Stimulated activated CD4-positive, alpha-beta T cell treated with anti-CD3 and anti-CD28 coated beads, Interleukin-15, amount 100 ng/mL, for 24 hours (primary cell): ENCODE data around the gene KBTBD4.
"Not testable (repeated sequence)": the region's sequence is repeated elsewhere in the genome, so short reads cannot be mapped to it uniquely, and the experiment has no call there.

Experiments used
- DNase-seq: peaks from one replicate; pipeline ENCODE4 v3.0.0-alpha.2; 2020

Gene KBTBD4

DNA sequence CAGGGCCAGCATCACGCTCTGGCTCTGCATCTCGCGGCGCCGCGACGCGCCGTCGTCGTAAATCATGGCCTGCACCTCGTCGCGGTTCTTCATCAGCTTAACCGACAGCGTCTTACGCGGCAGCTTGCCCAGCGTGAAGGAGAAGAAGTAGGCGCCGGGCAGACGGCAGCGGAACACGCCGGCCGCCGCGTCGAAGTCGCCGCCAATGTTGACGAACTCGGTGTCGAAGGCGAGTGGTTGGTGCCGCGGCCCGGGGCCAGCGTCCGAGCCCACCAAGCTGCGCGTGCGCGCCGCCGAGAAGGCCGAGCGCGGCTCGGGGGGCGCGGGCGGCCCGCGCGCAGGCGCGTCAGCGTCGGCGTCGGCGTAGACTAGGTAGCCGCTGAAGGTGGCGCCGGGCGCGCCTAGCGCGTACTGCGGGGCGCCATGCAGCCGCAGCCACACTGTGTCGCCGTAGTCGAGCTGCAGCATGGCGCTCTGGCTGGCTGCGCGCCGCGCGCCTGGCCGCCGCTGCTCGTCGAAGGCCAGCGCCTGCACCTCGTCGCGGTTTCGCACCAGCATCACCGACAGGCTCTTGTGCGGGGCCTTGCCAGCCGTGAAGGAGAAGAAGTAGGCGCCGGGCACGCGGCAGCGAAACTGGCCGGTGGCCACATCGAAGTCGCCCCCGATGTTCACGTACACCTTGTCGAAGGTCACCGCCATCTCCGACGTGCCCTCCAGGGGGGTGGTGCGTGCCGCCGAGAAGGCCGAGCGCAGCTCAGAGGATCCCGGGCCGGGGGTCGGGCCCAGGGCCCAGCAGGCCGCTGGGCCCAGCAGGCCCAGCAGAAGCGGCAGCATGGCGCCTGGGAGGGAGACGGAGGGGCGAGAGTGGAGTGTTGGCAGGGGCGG is 11.4 kb upstream of the KBTBD4 start:
- no peak for DNase-seq

GRCh38 chr11:47589584-47589976 is 10.8 kb upstream of the KBTBD4 start:
- no peak for DNase-seq

DNA sequence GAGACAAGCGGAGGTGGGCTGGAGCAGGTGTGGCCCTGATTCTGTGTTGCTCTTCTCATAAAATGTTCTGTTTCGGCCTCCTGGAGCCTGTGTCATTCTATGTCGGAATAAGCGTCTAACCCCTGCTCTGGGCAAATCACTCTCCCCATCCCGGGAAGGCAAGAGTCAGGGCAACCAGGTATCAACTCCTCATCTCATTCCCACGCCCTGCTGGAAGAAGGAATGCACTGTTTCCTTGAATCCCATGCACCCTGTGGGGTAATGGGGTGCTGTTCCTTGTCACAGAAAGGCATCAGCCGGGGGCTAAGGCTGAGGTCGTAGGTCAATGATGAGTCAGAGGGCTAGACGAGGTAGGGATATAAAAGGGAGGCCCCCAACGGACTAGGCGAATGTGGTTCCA is 10.3 kb upstream of the KBTBD4 start:
- DNase-seq = no peak

DNA sequence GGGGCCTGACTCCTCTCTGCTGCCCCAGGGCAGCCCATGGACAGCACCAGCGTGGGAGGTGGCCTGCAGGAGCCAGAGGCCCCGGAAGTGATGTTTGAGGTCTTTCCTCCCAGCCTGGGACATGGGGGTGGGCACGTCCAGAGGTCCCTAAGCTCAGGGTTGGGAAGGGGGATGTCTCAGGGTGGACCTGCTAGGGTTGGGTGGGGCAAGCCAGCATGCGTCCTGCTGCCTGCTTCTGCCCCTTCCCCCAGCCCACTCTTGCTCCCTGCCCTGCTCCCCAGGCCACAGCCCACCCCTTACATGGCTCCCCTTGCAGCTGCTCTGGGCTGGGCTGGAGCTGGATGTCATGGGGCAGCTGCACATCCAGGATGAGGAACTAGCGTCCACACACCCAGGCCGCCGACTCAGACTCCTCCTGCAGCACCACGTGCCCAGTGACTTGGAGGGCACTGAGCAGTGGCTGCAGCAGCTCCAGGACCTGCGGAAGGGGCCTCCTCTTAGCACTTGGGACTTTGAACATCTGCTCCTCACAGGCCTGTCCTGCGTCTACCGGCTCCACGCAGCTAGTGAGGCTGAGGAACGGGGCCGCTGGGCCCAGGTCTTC is 9.1 kb upstream of the KBTBD4 start:
- no peak for DNase-seq

DNA sequence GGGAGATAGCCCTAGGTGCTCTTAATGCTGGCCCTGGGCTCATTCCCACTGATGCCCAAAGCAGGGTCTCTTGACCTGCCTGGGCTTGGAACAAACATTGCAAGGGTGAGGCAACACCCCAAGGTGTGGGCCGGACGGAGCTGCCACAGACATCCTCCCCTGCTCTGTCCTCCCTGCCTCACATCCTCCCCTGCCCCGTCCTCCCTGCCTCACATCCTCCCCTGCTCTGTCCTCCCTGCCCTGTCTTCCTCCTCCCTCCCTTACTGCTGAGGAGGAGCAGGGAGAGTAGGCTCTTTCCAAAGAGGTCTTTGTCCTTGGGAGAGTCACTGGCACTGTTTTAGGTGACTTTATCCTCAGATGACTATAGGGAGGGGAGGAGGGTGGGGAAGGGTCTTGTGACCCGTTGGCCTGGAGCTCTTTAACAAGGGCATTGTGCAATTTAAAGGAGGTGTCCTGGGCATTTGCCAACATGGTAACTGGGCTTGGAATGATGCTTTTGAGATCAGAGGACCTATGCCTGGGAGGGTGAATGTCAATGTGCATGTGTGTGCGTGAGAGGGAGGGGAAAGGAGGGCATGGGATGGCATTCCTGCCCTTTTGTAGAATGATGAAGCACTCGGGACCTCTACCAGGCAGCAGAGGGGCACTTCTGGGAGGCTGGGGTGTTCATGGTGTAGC is 8.4 kb upstream of the KBTBD4 start:
- DNase-seq = no peak

DNA sequence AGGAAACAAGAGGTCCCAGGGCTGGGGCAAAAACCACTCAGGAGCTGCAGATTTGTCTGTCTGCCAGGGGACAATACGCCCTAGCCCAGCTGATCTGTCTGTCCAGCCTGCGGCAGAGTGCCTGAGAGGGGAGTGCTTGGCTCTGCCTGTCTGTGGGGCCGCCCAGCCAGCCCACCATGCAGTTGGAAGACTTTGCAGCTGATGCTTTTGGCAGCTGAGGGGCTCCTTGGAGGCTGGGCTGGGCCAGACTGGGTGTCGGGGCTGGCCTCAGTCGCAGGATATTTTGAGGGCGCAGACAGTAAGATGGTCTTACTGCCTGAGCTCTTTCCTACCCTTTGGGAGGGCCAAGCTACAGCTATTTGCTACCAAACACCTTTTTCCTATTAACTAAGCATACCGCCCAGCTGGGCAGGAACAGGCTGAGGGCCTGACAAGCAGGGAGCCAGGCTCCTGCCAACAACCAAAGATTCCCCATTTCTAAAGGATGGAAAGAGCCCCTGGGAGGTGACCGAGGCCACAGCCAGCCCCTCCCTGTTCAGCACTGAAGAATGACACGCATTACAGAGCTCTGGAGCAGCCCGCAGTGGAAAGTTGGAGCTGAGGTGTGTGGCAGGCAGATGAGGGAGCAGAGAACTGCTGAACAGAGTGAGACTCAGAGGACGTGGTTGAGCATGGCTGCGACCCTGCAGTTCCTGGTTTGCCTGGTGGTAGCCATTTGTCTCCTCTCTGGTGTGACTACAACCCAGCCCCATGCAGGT is 7.5 kb upstream of the KBTBD4 start, which contains the start of gene FAM180B:
FAM180B (plus strand) TSS at position 581 of the 758 bp plus-strand sequence; CDS start at position 672, 91 bp downstream.
- DNase-seq = no peak

- DNase-seq = no peak
These were observed 5.1 kb upstream of the KBTBD4 start for GRCh38 chr11:47583844-47584243.

GRCh38 chr11:47577460-47578041 is 1.2 kb downstream of the KBTBD4 start:
- no peak for DNase-seq

DNA sequence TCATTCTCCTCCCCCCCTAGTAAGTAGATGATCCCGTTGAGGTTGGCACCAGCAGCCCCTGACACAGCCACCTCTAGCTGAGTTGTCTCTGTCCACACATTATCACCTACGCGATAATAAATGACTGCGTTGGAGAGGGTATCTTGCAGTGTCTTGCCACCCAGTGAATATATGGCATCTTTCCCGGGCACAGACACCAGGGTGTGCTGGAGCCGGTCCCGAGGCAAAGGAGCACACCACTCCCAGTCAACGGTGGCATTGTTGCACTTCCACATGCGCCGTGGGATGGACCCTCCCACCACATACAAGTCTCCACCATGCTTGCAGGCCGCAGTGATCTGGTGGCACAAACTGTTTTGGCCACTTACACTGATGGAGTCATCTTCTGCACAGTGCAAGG is 5.4 kb downstream of the KBTBD4 start:
- no peak for DNase-seq

DNA sequence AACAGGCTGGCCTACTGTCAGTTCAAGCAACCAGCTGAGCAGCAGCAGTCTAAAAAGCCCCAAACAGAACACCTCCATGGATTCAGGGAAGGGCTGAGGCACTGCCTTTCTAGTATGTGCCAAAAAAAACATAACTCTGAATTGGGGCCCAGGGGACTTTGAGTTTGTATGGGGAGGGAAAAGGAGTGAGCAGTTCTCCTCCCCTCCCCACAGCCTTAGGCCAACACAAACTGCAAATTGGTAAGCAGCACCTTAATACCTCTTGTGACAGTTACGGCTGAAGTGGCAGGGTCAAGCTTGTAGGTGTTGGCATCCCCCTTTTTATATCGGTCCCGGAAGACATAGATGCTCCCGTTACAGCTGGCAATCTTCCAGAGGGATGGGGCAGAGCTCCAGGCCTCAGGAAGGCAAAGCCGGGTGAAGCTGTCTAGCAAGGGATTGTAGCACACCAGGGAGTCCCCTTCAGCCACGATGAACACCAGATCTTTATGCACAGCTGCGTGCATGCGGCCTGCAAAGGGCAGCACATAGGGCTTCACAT is 6.0 kb downstream of the KBTBD4 start:
- DNase-seq = no peak

- no peak for DNase-seq
These were observed 6.9 kb downstream of the KBTBD4 start for GRCh38 chr11:47571895-47572294.

GRCh38 chr11:47571357-47571729 is 7.4 kb downstream of the KBTBD4 start:
- no peak for DNase-seq

DNA sequence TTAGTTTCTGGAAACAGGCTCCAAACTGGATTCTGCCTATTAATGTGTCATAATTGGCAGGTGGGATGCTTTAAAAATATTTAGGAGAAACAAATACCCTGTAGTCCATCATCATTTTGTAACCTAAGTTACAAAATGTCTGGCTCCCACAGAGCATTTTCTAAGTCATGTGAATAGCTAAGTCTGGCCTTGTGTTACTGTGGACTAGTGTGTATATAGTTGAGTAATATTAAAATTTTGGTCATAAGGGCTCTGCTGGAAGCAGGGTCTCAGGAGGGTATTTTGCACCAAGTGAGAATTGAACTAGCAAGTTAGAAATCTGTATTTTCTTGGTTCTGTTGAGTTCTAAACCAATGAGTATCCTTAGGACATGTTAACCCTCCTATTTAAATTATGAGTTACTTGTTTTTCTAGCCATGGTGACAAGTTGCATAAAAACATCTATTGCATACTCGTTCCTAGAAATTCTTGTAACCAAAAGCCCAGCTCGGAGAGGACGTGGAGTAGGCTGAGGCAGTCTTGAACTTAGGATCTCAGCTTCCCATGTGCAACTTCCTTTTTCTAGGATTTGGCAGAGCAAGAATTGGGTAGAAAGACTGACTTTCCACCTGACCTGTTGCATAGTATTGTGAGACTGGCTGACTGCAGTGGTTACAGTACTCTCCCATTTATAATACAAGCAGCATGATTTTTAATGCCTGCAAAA is 8.0 kb downstream of the KBTBD4 start:
- no peak for DNase-seq

GRCh38 chr11:47569646-47570045 is 9.1 kb downstream of the KBTBD4 start:
- no peak for DNase-seq

- DNase-seq = no peak
These were observed 12.5 kb downstream of the KBTBD4 start for GRCh38 chr11:47566149-47566698.

GRCh38 chr11:47565340-47566148 is 13.2 kb downstream of the KBTBD4 start, which contains the start of gene PTPMT1:
Gene PTPMT1 (plus strand): TSS chr11:47565599. CDS start chr11:47565623, 24 bp downstream.
- peak; percentile 84 for DNase-seq

DNA sequence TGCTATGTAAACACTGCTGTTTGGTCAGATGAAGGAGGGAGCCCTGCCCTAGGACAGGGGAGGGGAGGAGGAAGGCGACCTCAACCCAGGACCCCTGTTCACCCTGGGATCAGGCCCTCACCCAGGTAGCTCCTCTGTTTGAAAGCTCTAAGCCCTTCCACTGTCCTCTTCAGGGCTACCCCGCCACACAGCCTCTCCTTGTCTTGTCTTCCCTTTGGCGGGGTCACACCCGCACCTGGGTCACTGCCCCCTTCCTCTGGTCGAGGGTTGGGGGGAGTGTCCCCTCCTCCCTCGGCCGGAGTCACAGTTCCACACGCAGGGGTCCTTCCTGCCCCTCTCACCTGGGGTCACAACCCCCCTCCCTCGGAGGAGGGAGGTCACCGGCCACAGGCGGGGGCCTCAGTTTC is 13.8 kb downstream of the KBTBD4 start:
- DNase-seq = no peak

- not testable (repeated sequence) for DNase-seq
These were observed 14.4 kb downstream of the KBTBD4 start for GRCh38 chr11:47564366-47564765.

GRCh38 chr11:47562393-47562792 is 16.4 kb downstream of the KBTBD4 start:
- not testable (repeated sequence) for DNase-seq

- DNase-seq = no peak
These were observed 18.3 kb downstream of the KBTBD4 start for GRCh38 chr11:47560426-47560825.
